ENCODE data around the gene AGPAT1.

GRCh38 chr6:32132110-32132509, 43.8 kb downstream of the AGPAT1 start:
- TF ChIP-seq POLR2A (IDR thresholded peaks at IDR 0.05), result no peak
- TF ChIP-seq CTCF (IDR thresholded peaks at IDR 0.05 in 8 of 11, conservative IDR thresholded peaks at IDR 0.05 in 3 of 11), result no peak

All from spleen (tissue), 7 donors.